Lower leg skin (tissue), 3 donors: ENCODE measurements around the gene ZCCHC7.

Source experiments
- CTCF ChIP-seq, 3 donors: fragments of 450-650 bp; IDR thresholded peaks; one replicate each; pipeline ENCODE4 v1.5.1; 2016; ENCODE audit warnings: antibody characterized with exemption in 3 of 3, mild to moderate bottlenecking in 3 of 3, moderate library complexity in 2 of 3
- POLR2A ChIP-seq, 2 donors: fragments of 450-650 bp; IDR thresholded peaks; one replicate each; pipeline ENCODE4 v1.6.1; 2016 to 2017; ENCODE audit warnings: antibody characterized with exemption in 2 of 2, mild to moderate bottlenecking in 1 of 2, moderate library complexity in 1 of 2

DNA sequence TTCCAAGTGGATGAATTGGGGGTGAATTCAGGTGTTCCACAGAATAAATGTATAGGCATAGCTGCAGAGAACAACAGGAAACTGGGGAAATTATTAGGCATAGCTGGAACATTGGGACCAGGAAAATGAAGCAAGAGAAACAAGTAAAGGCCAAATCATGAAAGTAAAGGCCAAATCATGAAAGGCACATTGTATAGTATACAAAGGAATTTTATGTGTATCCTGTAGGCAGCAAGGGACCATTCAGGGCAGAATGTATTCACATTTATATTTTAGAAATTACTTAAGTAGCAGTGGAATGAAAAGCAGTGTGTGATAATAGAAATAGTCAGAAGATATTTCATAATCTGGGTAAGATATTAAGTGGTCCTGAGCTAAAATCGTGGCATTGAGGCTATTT lies 174.8 kb downstream of the ZCCHC7 start:
- TF ChIP-seq CTCF (IDR thresholded peaks at IDR 0.05) (no peak), POLR2A (IDR thresholded peaks at IDR 0.05) (no peak)
